Tibial nerve (tissue), 4 donors: ENCODE results near the gene DDX47. TPM values are rescaled to one million over a fixed set of nuclear protein-coding genes. Genes with fewer than 3 reads are reported as not detected.

Source experiments
- DNase-seq, 2 donors: peaks; one replicate each; pipeline ENCODE4 v3.0.0-alpha.2; 2019; ENCODE audit warnings: low spot score in 2 of 2
- H3K27ac ChIP-seq, 4 donors: fragments of 200-600 bp; sonication (generic) in 3 of 4; one replicate each; pipeline ENCODE4 v1.5.1; 2017 to 2019; ENCODE audit warnings: mild to moderate bottlenecking in 1 of 4
- H3K27me3 ChIP-seq, 2 donors: fragments of 200-600 bp; sonication (generic) in 1 of 2; one replicate each; pipeline versions ENCODE4 v1.5.1 to v1.6.0; 2017 to 2019
- H3K36me3 ChIP-seq, 3 donors: fragments of 200-600 bp; sonication (generic); one replicate each; pipeline ENCODE4 v1.5.1; 2018 to 2019
- H3K4me1 ChIP-seq, 4 donors: fragments of 200-600 bp; sonication (generic) in 3 of 4; one replicate each; pipeline ENCODE4 v1.5.1; 2017 to 2019
- H3K4me3 ChIP-seq, 4 donors: fragments of 200-600 bp; sonication (generic) in 3 of 4; one replicate each; pipeline ENCODE4 v1.5.1; 2017 to 2019; ENCODE audit warnings: mild to moderate bottlenecking in 1 of 4, moderate library complexity in 1 of 4
- H3K9me3 ChIP-seq, 4 donors: fragments of 200-600 bp; sonication (generic) in 3 of 4; one replicate each; pipeline ENCODE4 v1.5.1; 2017 to 2019
- EP300 ChIP-seq, 2 donors: sonication (generic); formaldehyde crosslinking; IDR thresholded peaks; one replicate each; pipeline ENCODE4 v1.6.1; 2017; ENCODE audit warnings: antibody characterized with exemption in 2 of 2, mild to moderate bottlenecking in 1 of 2
- POLR2A ChIP-seq, 2 donors: fragments of 450-650 bp; IDR thresholded peaks; one replicate each; pipeline ENCODE4 v1.6.1; 2017; ENCODE audit warnings: antibody characterized with exemption in 2 of 2, mild to moderate bottlenecking in 2 of 2, moderate library complexity in 2 of 2
- WGBS, 2 donors: methylation state at CpG; one replicate each; pipeline ENCODE4 v1.1.5; 2018; 5-methylcytosine and 5-hydroxymethylcytosine counted together
- total RNA-seq, 4 donors: library from RNA; depleted of rRNA; stranded (reverse); fragments of >200 nt; gene quantifications; one replicate each; pipeline ENCODE4 v1.1.0, GENCODE V29; 2016
- TF ChIP-seq, protein P1 (sequence below), 5 experiments: fragments of 200-600 bp in 3 of 5; fragments of 450-650 bp in 2 of 5; sonication (generic) in 3 of 5; IDR thresholded peaks; one replicate each; pipeline ENCODE4 v1.5.1; 2016 to 2019; ENCODE audit warnings: antibody characterized with exemption in 5 of 5, mild to moderate bottlenecking in 3 of 5, moderate library complexity in 2 of 5

The DDX47 gene
- total RNA-seq, 4 donors from 2014 or later = 39.4 to 50.0 (median 47.8) TPM

DNA sequence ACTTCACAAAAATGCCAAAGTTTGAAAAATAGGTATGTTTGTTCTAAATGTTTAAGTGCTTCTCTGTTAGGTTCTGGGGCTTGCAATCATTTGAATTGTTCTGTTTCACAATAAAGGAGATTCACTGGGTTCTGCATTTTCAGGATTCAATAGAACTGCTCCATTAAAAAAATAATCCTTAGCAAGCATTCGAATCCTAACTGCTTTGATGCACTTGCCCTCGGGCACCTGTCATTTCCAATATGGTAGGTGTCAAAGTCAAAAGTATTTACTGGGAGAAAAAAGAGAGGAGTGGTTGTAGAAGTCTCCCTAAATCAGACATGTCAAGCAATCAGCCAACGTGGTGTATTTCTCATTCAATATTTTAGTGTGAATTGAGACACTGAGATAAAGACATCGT is 22.2 kb upstream of the DDX47 start:
- no peak for TF ChIP-seq EP300 (IDR thresholded peaks at IDR 0.05)
- TF ChIP-seq POLR2A (IDR thresholded peaks at IDR 0.05) = no peak
- TF ChIP-seq, protein P1, sequence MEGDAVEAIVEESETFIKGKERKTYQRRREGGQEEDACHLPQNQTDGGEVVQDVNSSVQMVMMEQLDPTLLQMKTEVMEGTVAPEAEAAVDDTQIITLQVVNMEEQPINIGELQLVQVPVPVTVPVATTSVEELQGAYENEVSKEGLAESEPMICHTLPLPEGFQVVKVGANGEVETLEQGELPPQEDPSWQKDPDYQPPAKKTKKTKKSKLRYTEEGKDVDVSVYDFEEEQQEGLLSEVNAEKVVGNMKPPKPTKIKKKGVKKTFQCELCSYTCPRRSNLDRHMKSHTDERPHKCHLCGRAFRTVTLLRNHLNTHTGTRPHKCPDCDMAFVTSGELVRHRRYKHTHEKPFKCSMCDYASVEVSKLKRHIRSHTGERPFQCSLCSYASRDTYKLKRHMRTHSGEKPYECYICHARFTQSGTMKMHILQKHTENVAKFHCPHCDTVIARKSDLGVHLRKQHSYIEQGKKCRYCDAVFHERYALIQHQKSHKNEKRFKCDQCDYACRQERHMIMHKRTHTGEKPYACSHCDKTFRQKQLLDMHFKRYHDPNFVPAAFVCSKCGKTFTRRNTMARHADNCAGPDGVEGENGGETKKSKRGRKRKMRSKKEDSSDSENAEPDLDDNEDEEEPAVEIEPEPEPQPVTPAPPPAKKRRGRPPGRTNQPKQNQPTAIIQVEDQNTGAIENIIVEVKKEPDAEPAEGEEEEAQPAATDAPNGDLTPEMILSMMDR (IDR thresholded peaks at IDR 0.05) = no peak
- peaks cover 0 to 35% (median 2%) of the 10 kb centered on the region in 4 donors for H3K4me1 ChIP-seq
- H3K27me3 ChIP-seq = no peaks in the 10 kb centered on the region
- 68 to 70% methylated on average over 4 of the region's 4 CpGs for WGBS, 2 donors
- H3K4me3 ChIP-seq = no peak overlapping the region
- no peaks in the 10 kb centered on the region for H3K36me3 ChIP-seq
- no peak overlapping the region for H3K27ac ChIP-seq
- no peaks in the 10 kb centered on the region for H3K9me3 ChIP-seq
- DNase-seq = no peak

DNA sequence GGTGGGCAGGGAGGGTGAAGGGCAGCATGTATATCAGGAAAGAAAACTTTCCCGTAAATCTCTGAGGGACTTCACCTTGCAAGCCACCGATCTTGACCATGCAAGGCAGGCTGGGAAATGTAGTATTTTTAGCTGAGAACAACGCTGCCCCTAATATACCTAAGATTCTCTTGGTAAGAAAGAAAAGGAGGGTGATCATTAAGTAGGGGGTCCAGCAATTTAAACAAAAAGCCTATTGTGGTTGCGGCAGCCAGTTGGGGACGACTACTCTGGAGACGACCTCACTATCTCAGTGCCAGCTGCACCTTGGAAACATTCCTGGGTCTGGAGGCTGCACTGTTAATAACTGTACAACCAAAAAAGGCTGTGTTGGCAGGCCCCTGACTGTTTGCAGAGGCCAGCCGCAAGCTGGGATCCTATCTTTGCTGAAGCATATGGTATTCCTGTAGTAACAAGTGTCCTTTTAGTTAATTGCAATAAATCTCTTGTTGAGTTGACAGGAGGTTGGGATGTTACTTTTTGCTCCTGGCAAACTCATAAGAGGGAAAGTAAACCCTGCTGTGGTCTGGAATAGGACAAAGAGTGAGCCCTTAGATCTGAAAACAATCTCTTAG is 21.3 kb upstream of the DDX47 start:
- DNase-seq = no peak
- 20 to 29% methylated on average over 7 of the region's 7 CpGs for WGBS, 2 donors
- no peaks in the 10 kb centered on the region for H3K27me3 ChIP-seq
- no peak overlapping the region for H3K27ac ChIP-seq
- TF ChIP-seq, protein P1 (IDR thresholded peaks at IDR 0.05) = no peak
- TF ChIP-seq EP300 (IDR thresholded peaks at IDR 0.05) = peak in 1 of 2 donors; percentile 6
- no peak for TF ChIP-seq POLR2A (IDR thresholded peaks at IDR 0.05)
- no peaks in the 10 kb centered on the region for H3K36me3 ChIP-seq
- H3K4me1 ChIP-seq = peaks cover 0 to 29% (median 2%) of the 10 kb centered on the region in 4 donors
- no peaks in the 10 kb centered on the region for H3K9me3 ChIP-seq
- no peak overlapping the region for H3K4me3 ChIP-seq

DNA sequence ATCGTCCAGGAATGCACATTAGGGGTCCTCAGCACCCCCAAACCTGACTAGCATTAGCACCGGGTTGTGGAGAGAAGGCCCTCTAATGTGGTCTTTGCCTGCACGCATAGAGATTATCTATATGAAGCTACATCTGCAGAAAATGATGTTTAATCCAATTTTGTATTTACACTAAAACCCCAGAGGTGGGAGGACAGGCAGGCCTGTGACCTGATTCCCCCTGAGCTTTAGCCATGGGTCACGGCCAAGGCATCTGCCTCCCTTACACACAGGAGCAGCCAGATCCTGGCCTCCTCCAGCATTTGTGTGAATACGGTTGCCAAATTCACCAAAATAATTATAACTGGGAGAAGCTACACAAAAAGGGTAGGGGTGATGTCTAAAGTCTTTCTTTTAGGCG is 20.7 kb upstream of the DDX47 start:
- peaks cover 0 to 27% (median 1%) of the 10 kb centered on the region in 4 donors for H3K4me1 ChIP-seq
- no peak overlapping the region for H3K4me3 ChIP-seq
- no peaks in the 10 kb centered on the region for H3K9me3 ChIP-seq
- no peak for DNase-seq
- WGBS, 2 donors = 69 to 72% methylated on average over 6 of the region's 6 CpGs
- H3K27ac ChIP-seq = no peak overlapping the region
- H3K27me3 ChIP-seq = no peaks in the 10 kb centered on the region
- TF ChIP-seq POLR2A (IDR thresholded peaks at IDR 0.05) (no peak), EP300 (IDR thresholded peaks at IDR 0.05) (no peak)
- TF ChIP-seq, protein P1 (IDR thresholded peaks at IDR 0.05) = no peak
- H3K36me3 ChIP-seq = no peaks in the 10 kb centered on the region

DNA sequence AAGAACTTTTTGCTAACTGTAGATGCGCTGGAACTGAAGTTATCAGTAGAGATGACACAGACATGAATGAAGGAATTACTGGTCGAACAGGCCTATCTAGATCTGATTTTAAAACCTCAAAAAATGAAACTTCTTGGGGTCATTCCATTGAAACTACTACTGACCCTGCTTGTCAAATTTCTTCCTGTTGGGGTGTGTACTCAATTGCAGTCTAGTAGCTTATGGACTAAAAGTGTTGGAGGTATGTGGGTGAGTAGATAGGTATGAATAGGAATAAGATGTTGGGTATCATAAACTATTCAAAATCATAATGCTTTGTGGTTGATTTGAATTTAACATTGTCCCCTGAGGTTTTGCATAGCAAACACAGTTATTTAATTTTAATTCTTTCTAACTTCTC is 18.5 kb upstream of the DDX47 start:
- Histone ChIP-seq H3K27me3 (no peaks in the 10 kb centered on the region), H3K36me3 (no peaks in the 10 kb centered on the region), H3K27ac (no peak overlapping the region), H3K4me3 (no peak overlapping the region), H3K9me3 (no peaks in the 10 kb centered on the region), H3K4me1 (peaks cover 0 to 10% (median 0%) of the 10 kb centered on the region in 4 donors)
- TF ChIP-seq, protein P1 (IDR thresholded peaks at IDR 0.05) = no peak
- no peak for TF ChIP-seq POLR2A (IDR thresholded peaks at IDR 0.05)
- TF ChIP-seq EP300 (IDR thresholded peaks at IDR 0.05) = no peak
- no peak for DNase-seq
- WGBS, 2 donors = 97 to 100% methylated on average over 2 of the region's 2 CpGs

DNA sequence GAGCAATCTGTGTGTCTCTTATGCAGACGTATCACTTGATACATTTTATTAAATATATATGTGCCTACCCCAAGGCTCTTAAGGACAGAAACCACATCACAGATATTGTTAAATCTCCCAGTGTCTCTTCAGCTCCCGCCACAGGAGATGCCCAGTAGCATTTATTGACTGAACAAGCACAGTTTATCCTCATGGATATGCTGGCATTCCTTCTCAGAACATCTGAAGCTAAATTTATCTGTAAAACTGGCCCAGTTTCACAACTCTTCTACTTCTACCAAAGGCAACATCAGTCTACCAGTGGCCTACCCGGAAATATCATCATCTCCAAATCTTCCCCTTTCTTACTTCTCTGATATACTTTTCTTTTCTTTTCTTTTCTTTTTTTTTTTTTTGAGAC is 17.0 kb upstream of the DDX47 start:
- no peak overlapping the region for H3K27ac ChIP-seq

More for the DNA sequence above, 17.0 kb upstream of the DDX47 start:
- Histone ChIP-seq H3K27me3 (no peaks in the 10 kb centered on the region), H3K4me1 (peaks cover 0 to 10% (median 0%) of the 10 kb centered on the region in 4 donors), H3K36me3 (no peaks in the 10 kb centered on the region), H3K4me3 (no peak overlapping the region), H3K9me3 (no peaks in the 10 kb centered on the region)
- 65 to 89% methylated on average over 3 of the region's 3 CpGs for WGBS, 2 donors
- TF ChIP-seq POLR2A (IDR thresholded peaks at IDR 0.05) (no peak), EP300 (IDR thresholded peaks at IDR 0.05) (no peak)
- TF ChIP-seq, protein P1 (IDR thresholded peaks at IDR 0.05) = no peak
- DNase-seq = no peak
